ENCODE results near the gene RNF121.
A peak's percentile ranks its signal among the peaks of the same experiment; 100 is the strongest.
"Not testable (repeated sequence)": the region's sequence is repeated elsewhere in the genome, so short reads cannot be mapped to it uniquely, and the experiment has no call there.

Gene RNF121

DNA sequence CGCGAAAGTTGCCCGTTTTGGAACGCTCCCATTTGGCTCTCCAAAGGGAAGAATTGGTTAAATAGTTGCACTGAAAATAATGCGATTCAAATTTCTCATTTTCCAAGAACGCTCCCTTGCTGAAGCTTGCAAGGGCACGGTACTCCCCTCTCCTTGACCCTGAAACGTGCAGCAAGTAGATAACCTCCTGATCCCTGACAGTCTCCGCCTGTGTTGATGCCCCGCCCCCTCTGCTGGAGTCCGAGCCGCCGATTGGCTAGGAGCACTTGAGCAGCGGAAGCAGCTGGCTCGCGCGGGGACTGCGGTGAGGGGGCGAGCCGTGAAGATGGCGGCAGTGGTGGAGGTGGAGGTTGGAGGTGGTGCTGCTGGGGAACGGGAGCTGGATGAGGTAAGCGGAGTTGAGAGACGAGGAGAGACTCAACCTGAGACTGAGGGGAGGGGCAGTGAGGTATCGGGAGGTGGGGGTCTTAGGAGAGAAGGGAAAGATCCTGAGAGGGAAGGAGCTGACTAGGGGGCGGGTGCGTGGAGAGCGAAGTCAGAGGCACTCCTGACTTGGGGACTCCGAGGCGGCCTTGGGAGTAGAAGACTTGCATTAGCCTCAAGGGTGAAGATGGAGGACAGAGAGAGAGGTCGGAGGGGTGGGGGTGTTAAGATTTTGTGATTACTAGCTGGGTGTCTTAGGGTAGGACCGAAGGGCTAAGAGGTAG is at the start of gene RNF121:
TSS of gene RNF121 (plus strand) at position 310 of the 707 bp plus-strand sequence. CDS start at position 326, 16 bp downstream.
- peak; percentile 96 for DNase-seq (ENCODE audit: low spot score)

DNA sequence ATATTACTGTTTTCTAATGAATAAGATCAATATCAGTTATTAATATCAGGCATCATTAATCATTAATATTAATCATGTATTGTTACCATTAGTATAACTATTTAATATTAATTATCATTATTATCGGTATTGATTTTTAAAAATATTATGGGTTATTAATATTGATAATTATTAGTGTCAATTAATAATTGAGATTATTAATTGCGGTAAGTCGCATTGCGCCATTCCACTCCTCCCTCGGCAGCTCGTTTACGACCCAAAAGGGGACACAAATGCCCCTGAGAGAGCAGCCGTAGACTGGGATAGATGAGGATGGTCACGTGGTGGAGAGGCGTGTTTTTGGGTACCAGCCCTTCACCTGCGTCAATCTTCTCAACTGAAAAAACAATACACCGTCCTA is 43.0 kb upstream of the RNF121 start:
- DNase-seq (ENCODE audit: low spot score), result not testable (repeated sequence)

DNA sequence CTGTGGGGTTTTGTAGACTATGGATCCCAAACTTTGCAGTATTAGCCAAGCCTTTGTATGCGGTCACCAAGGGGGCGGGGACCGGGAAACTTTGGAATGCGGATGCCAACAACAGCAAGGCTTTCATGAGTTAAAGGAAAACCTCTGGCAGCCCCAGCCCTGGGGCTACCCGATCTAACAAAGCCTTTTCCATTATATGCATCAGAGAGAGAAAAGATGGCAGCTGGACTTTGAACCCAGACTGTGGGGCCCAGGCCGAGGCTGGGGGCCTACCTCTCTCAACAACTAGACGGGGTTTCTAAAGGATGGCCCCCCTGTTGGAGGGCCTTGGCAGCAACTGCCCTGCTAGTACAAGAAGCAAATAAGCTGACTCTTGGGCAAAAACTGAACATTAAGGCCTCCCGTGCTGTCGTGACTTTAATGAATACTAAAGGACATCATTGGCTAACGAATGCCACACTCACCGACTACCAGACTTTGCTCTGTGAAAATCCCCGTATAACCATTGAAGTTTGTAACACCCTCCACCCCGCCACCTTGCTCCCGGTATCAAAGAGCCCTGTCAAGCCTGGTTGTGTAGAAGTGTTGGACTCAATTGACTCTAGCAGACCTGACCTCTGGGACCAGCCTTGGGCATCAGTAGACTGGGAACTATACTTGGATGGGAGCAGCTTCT is 40.4 kb upstream of the RNF121 start:
- DNase-seq (ENCODE audit: low spot score), result not testable (repeated sequence)

DNA sequence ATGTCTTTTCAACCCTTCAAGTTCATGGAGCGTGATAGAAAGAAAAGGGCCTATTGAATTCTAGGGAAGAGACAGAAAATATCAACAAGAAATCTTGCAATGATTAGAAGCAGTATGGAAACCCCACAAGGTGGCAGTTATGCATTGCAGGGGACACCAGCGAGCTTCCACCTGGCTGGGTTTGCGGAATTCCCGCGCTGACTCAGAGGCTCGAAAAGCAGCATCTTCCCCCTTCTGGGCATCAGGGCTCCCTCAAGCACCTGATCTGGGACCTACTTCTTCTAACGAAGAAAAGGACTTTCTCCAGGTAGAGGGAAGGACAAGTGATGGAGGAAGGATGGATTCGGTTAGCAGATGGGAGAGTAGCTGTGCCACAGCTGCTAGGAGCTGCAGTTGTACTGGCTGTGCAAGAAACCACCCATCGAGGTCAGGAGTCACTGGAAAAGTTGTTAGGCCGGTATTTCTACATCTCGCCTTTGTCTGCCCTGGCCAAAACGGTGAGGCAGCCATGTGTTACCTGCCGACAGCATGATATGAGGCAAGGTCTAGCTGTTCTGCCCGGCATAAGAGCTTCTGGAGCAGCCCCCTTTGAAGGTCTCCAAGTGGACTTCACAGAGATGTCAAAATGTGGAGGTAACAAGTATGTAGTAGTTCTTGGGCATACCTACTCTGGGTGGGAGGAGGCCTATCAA is 39.5 kb upstream of the RNF121 start:
- not testable (repeated sequence) for DNase-seq (ENCODE audit: low spot score)

GRCh38 chr11:71895961-71896360 is 32.9 kb upstream of the RNF121 start:
- DNase-seq (ENCODE audit: low spot score), result no peak

- DNase-seq (ENCODE audit: low spot score), result not testable (repeated sequence)
Observed at GRCh38 chr11:71901137-71901536, 27.7 kb upstream of the RNF121 start.

- no peak for DNase-seq (ENCODE audit: low spot score)
Observed at GRCh38 chr11:71908218-71908617, 20.6 kb upstream of the RNF121 start.

GRCh38 chr11:71910775-71911174 is 18.1 kb upstream of the RNF121 start:
- not testable (repeated sequence) for DNase-seq (ENCODE audit: low spot score)

DNA sequence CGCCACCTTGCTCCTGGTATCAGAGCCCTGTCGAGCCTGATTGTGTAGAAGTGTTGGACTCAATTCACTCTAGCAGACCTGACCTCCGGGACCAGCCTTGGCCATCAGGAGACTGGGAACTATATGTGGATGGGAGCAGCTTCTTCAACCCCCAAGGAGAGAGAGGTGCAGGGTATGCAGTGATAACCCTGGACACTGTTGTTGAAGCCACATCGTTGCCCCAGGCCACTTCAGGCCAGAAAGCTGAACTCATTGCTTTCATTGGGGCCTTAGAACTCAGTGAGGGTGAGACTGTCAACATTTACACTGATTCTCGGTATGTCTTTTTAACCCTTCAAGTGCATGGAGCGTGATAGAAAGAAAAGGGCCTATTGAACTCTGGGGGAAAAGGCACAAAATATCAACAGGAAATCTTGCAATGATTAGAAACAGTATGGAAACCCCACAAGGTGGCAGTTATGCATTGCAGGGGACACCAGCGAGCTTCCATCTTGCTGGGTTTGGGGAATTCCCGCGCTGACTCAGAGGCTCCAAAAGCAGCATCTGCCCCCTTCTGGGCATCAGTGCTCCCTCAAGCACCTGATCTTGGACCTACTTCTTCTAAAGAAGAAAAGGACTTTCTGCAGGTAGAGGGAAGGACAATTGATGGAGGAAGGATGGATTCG is 17.4 kb upstream of the RNF121 start:
- DNase-seq (ENCODE audit: low spot score), result not testable (repeated sequence)

DNA sequence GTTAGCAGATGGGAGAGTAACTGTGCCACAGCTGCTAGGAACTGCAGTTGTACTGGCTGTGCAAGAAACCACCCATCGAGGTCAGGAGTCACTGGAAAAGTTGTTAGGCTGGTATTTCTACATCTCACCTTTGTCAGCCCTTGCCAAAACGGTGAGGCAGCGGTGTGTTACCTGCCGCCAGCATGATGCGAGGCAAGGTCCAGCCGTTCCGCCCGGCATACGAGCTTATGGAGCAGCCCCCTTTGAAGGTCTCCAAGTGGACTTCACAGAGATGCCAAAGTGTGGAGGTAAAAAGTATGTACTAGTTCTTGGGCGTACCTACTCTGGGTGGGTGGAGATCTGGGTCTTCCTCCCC is 16.9 kb upstream of the RNF121 start:
- DNase-seq (ENCODE audit: low spot score), result not testable (repeated sequence)

DNA sequence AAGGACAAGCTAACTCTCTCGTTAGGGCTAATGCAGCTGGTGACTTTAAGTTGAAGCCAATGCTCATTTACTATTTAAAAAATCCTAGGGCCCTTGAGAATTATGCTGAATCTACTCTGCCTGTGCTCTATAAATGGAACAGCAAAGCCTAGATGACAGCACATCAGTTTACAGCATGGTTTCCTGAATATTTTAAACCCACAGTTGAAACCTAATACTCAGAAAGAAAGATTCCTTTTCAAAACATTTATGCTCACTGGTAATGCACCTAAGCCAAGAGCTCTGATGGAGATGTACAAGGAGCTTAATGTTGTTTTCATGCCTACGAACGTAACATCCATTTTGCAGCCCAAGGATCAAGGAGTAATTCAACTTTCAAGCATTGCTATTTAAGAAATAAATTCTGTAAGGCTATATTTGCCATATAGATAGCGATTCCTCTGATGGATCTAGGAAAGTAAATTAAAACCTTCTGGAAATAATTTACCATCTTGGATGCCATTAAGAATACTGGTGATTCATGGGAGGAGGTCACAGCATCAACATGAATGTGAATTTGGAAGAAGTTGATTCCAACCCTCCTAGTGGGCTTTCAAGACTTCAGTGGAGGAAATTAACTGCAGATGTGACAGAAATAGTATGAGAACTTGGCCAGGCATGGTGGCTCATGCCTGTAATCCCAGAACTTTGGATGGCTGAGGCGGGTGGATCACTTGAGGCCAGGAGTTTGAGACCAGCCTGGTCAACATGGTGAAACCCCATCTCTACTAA is 14.9 kb upstream of the RNF121 start:
- no peak for DNase-seq (ENCODE audit: low spot score)

DNA sequence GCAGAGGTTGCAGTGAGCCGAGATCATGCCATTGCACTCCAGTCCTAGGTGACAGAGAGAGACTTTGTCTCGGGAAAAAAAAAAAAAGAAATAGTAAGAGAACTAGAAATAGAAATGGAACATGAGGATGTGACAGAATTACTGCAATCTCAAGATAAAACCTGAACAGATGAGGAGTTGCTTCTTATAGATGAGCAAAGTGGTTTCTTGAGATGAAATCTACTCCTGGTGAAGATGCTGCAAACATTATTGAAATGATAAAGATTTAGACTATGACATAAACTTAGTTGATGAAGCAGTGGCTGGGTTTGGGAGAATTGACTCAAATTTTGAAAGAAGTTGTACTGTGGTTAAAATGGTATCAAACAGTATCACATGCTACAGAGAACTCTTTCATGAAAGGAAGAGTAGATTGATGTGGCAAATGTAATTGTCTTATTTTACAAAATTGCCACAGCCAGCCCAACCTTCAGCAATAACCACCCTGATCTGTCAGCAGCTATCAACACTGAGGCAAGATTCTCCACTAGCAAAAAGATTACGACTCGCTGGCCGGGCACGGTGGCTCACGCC is 14.1 kb upstream of the RNF121 start:
- no peak for DNase-seq (ENCODE audit: low spot score)

DNA sequence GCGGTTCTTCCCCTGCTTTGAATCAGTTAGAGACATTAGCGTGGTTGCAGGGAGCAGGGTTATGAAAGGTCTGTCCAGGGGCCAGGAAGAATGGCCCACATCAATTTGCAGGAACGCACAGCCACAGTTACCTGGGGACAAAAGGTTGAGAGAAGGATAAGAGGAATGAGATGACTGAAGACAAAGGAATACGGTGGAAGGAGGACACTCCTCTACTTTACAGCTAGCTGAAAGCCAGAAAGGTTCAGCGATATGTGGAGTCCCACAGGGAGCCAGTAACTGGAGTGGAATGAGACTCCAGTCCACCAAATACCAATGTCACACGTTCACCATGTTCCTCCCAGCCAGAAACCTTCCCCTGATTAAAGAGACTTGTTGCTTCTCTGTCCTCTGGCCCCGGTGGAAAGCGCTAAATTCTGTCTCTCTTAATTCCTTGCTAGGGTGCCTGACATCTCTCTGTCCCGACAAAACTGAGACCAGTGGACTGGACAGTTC is 11.2 kb upstream of the RNF121 start:
- DNase-seq (ENCODE audit: low spot score), result no peak

- no peak for DNase-seq (ENCODE audit: low spot score)
Observed at GRCh38 chr11:71927820-71928736, 768 bp upstream of the RNF121 start, which contains the start of gene XNDC1N. TSS of gene XNDC1N (minus strand) at chr11:71928594. CDS start at chr11:71923353, 5,241 bp downstream.

DNA sequence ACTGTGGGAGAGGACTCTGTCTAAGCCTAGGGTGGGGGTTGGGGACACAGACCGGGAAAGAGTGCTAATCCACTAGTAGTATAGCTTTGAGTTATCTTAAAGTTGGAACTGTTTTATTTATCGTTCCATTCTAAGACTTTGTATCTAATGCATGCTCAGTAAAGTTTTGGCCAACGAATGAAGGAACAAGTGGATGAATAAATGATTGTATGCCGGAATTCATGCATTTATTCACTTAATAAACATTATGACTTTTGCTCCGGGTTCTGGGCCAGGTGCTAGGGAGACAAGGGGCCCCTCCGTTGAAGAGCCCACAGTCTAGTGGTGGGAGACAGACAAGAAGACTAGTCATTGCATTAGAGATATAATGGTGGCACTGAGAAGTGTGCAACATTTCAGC is 645 bp downstream of the RNF121 start:
- no peak for DNase-seq (ENCODE audit: low spot score)

GRCh38 chr11:71930556-71931244 is 1.9 kb downstream of the RNF121 start:
- no peak for DNase-seq (ENCODE audit: low spot score)

DNA sequence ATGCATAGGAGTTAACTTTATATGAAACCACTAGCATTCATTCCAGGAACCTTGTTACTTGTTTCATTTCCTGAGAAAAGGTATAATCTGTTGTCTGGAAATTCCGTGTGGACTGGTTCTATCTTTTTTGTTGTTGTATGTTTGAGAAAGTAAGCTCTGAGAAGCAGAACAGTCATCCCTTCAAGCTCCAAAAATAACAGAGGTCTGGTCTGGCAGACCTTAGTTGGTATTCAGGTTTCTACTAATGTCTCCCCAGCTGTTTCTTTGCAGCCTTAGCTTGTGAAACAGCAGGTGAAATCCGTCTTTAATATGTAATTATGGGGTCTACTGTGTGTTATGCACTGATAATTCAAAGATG is 2.4 kb downstream of the RNF121 start:
- no peak for DNase-seq (ENCODE audit: low spot score)

DNA sequence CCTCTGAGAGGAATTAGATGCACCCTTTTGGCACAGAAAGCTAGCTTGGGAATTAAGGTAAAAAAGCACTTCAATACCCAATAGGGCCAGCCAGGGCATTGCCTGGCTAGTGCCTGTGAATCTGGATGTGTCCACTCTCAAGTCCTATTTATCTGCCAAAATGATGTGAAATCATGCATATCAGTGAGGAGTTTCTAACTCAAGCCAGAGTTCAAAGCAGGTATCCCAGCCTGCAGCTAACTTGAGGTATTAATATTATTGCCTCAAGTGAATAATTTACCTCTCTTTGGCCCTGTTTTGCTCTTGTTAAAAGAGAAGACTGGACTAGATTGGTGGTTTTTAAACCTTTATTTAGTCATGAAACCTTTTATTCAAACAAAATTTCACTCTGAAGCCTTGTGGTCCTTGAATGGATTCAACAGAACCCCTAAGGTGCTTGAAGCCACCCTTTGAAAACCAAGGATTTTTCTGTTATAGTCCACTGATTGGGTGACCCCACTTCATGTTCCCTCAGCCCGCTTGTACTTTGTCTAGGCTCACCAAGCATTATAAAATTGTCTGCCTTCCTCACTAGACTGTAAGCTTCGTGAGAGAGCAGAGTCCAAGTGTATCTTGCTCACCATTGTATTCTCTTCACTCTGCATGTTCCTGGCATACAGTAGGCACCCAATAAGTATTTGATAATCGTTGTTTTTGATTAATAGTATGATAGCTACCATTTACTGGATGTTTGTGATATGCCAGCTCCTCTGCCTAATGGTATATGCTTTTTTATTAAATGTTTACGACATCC is 4.5 kb downstream of the RNF121 start:
- DNase-seq (ENCODE audit: low spot score), result no peak

GRCh38 chr11:71934213-71934612 is 5.4 kb downstream of the RNF121 start:
- no peak for DNase-seq (ENCODE audit: low spot score)

All from globus pallidus (tissue), 1 donor.